H1 (cell line): ENCODE data around the gene RFT1. TPM values are rescaled to one million over a fixed set of nuclear protein-coding genes. Genes with fewer than 3 reads are reported as not detected.
A peak's percentile ranks its signal among the peaks of the same experiment; 100 is the strongest.

ENCODE experiments used
- CTCF ChIA-PET: fragments of 300-600 bp; sonication (Branson Sonifier 250); formaldehyde crosslinking; loops from one replicate; lab custom pipeline; 2021; ENCODE audit not compliant: partially characterized antibody; lab: Charles Lee
- POLR2A ChIA-PET: fragments of 300-600 bp; sonication (Branson Sonifier 250); formaldehyde crosslinking; loops from one replicate; lab custom pipeline; 2021; ENCODE audit warnings: inconsistent platforms; ENCODE audit not compliant: partially characterized antibody; lab: Charles Lee
- DNase-seq, 2 experiments: peaks; one replicate each; pipeline versions ENCODE4 v3.0.0 to v3.0.0-alpha.2; 2010 to 2022; ENCODE audit warnings: low spot score in 2 of 2, low read depth in 1 of 2, mixed read lengths in 1 of 2
- FAIRE-seq: peaks from 2 replicates; lab custom pipeline; 2011; peaks lifted over from hg19 to GRCh38; lab: Jason Lieb, UNC
- H2AFZ ChIP-seq: 2 replicates; pipeline ENCODE4 v1.8.1; 2012; ENCODE audit warnings: low read length, inconsistent platforms
- H2AK5ac ChIP-seq: 2 replicates; pipeline ENCODE4 v1.6.1; 2013; ENCODE audit warnings: low read depth, low read length
- H2BK120ac ChIP-seq: replicated peaks from 2 replicates; pipeline ENCODE3; 2013; ENCODE audit warnings: low read depth, low read length, inconsistent platforms
- H2BK12ac ChIP-seq: 2 replicates; pipeline ENCODE4 v1.6.1; 2013; ENCODE audit warnings: low read depth, low read length
- H2BK15ac ChIP-seq: 2 replicates; pipeline ENCODE4 v1.6.1; 2013; ENCODE audit warnings: low read length
- H2BK20ac ChIP-seq: 2 replicates; pipeline ENCODE4 v1.6.1; 2013; ENCODE audit warnings: low read length
- H2BK5ac ChIP-seq: 2 replicates; pipeline ENCODE4 v1.6.1; 2013; ENCODE audit warnings: low read depth, low read length
- H3K14ac ChIP-seq: 2 replicates; pipeline ENCODE4 v1.6.1; 2013; ENCODE audit warnings: inconsistent platforms; ENCODE audit not compliant: insufficient read length
- H3K18ac ChIP-seq: 2 replicates; pipeline ENCODE4 v1.6.1; 2013; ENCODE audit warnings: low read length; ENCODE audit errors: extremely low read depth
- H3K23ac ChIP-seq: 2 replicates; pipeline ENCODE4 v1.6.1; 2013; ENCODE audit warnings: inconsistent platforms; ENCODE audit not compliant: insufficient read length
- H3K23me2 ChIP-seq: 2 replicates; pipeline ENCODE4 v1.6.1; 2013; ENCODE audit warnings: low read depth, low read length
- H3K27ac ChIP-seq: 2 replicates; pipeline ENCODE4 v1.6.1; 2011; ENCODE audit warnings: low read depth, low read length, inconsistent platforms
- H3K27me3 ChIP-seq, 4 experiments: replicated peaks in 1 of 4; 1 replicate in 1 of 4; 2 replicates in 3 of 4; pipeline versions ENCODE4 v1.6.1 to v1.8.1; 2011 to 2013; ENCODE audit warnings: low read length in 3 of 4, mild to moderate bottlenecking in 3 of 4, inconsistent platforms in 2 of 4, mixed read lengths in 2 of 4, moderate library complexity in 1 of 4; ENCODE audit not compliant: control insufficient read depth in 3 of 4, insufficient read depth in 3 of 4; ENCODE audit errors: extremely low read depth in 1 of 4
- H3K36me3 ChIP-seq, 4 experiments: 2 replicates each; pipeline versions ENCODE4 v1.6.1 to v1.8.1; 2011 to 2013; ENCODE audit warnings: mild to moderate bottlenecking in 4 of 4, low read length in 3 of 4, moderate library complexity in 2 of 4, control low read depth in 1 of 4, inconsistent platforms in 1 of 4; ENCODE audit not compliant: insufficient read depth in 4 of 4, control insufficient read depth in 2 of 4
- H3K4ac ChIP-seq: replicated peaks from 2 replicates; pipeline ENCODE3; 2013; ENCODE audit warnings: low read length, low read depth, mixed read lengths, inconsistent platforms; ENCODE audit not compliant: insufficient read length
- H3K4me1 ChIP-seq, 4 experiments: replicated peaks in 1 of 4; 1 replicate in 1 of 4; 2 replicates in 3 of 4; pipeline versions ENCODE4 v1.6.1 to v1.8.1; 2011 to 2013; ENCODE audit warnings: low read length in 3 of 4, inconsistent platforms in 2 of 4, mixed read lengths in 1 of 4; ENCODE audit not compliant: insufficient read depth in 4 of 4, control insufficient read depth in 3 of 4
- H3K4me2 ChIP-seq, 2 experiments: 2 replicates each; pipeline versions ENCODE4 v1.6.1 to v1.8.1; 2011 to 2013; ENCODE audit warnings: low read depth in 2 of 2, low read length in 2 of 2, control low read depth in 1 of 2, inconsistent platforms in 1 of 2, mild to moderate bottlenecking in 1 of 2; ENCODE audit not compliant: insufficient read depth in 1 of 2
- H3K4me3 ChIP-seq, 4 experiments: fragments of 200-600, 300-600 bp in 1 of 4; sonication (generic), shearing (Covaris generic), sonication (Bioruptor Twin) in 1 of 4; 2 replicates each; pipeline versions ENCODE4 v1.5.1 to v1.8.1; 2011 to 2016; ENCODE audit warnings: low read length in 4 of 4, low read depth in 3 of 4, control low read depth in 2 of 4, inconsistent platforms in 2 of 4, mild to moderate bottlenecking in 2 of 4, mixed read lengths in 1 of 4, moderate library complexity in 1 of 4; ENCODE audit not compliant: insufficient read depth in 2 of 4; ENCODE audit errors: extremely low read depth in 1 of 4
- H3K56ac ChIP-seq: replicated peaks from 2 replicates; pipeline ENCODE3; 2013; ENCODE audit warnings: low read depth, mild to moderate bottlenecking, mixed read lengths, low read length, inconsistent platforms; ENCODE audit not compliant: insufficient read length
- H3K79me1 ChIP-seq: 2 replicates; pipeline ENCODE4 v1.6.1; 2013; ENCODE audit warnings: low read depth, low read length, control low read depth
- H3K79me2 ChIP-seq, 2 experiments: 2 replicates each; pipeline versions ENCODE4 v1.6.1 to v1.8.1; 2012 to 2013; ENCODE audit warnings: low read length in 2 of 2, mild to moderate bottlenecking in 2 of 2, inconsistent platforms in 1 of 2; ENCODE audit not compliant: insufficient read depth in 2 of 2, control insufficient read depth in 1 of 2
- H3K9ac ChIP-seq, 4 experiments: replicated peaks in 1 of 4; 1 replicate in 1 of 4; 2 replicates in 3 of 4; pipeline versions ENCODE4 v1.6.1 to v1.8.1; 2011 to 2013; ENCODE audit warnings: low read depth in 3 of 4, low read length in 3 of 4, control low read depth in 2 of 4, mild to moderate bottlenecking in 2 of 4, moderate library complexity in 2 of 4, inconsistent platforms in 1 of 4; ENCODE audit errors: extremely low read depth in 1 of 4
- H3K9me3 ChIP-seq, 2 experiments: 2 replicates each; pipeline versions ENCODE4 v1.6.1 to v1.8.1; 2012 to 2013; ENCODE audit warnings: mild to moderate bottlenecking in 2 of 2, moderate library complexity in 2 of 2, control low read depth in 1 of 2, inconsistent platforms in 1 of 2, low read depth in 1 of 2, low read length in 1 of 2, mixed read lengths in 1 of 2; ENCODE audit not compliant: insufficient read depth in 2 of 2
- H4K20me1 ChIP-seq, 2 experiments: replicated peaks in 1 of 2; 2 replicates each; pipeline versions ENCODE3 to v1.8.1; 2011 to 2013; ENCODE audit warnings: inconsistent platforms in 2 of 2, low read length in 2 of 2, mild to moderate bottlenecking in 1 of 2; ENCODE audit not compliant: insufficient read depth in 2 of 2, control insufficient read depth in 1 of 2
- H4K5ac ChIP-seq: 2 replicates; pipeline ENCODE4 v1.6.1; 2013; ENCODE audit warnings: low read length, low read depth, mixed read lengths, inconsistent platforms; ENCODE audit not compliant: insufficient read length
- H4K8ac ChIP-seq: 2 replicates; pipeline ENCODE4 v1.8.0; 2013; ENCODE audit warnings: mild to moderate bottlenecking, moderate library complexity, low read length, inconsistent platforms; ENCODE audit not compliant: insufficient read depth; ENCODE audit errors: extremely low read depth
- H4K91ac ChIP-seq: replicated peaks from 2 replicates; pipeline ENCODE3; 2013; ENCODE audit warnings: low read length, mixed read lengths, inconsistent platforms; ENCODE audit not compliant: insufficient read length
- ASH2L ChIP-seq: fragments of 200-600, 300-600 bp; sonication (generic); IDR thresholded peaks from one replicate; pipeline ENCODE4 v1.7.1; 2017; ENCODE audit warnings: low read length
- CHD1 ChIP-seq: IDR thresholded peaks from 2 replicates; pipeline ENCODE4 v1.6.1; 2012; ENCODE audit warnings: low read depth, low read length, improper control_type of control experiment
- GABPA ChIP-seq: IDR thresholded peaks from 2 replicates; pipeline ENCODE4 v1.6.1; 2011; ENCODE audit warnings: mild to moderate bottlenecking, low read length, moderate library complexity, borderline replicate concordance; ENCODE audit not compliant: insufficient read depth
- KDM1A ChIP-seq: fragments of 200-600, 300-600 bp; sonication (generic); IDR thresholded peaks from 2 replicates; pipeline ENCODE4 v1.7.1; 2016; ENCODE audit warnings: mild to moderate bottlenecking, low read length, borderline replicate concordance
- PHF8 ChIP-seq: fragments of 200-600 bp; sonication (generic); conservative IDR thresholded peaks from 2 replicates; pipeline ENCODE4 v1.7.1; 2012; ENCODE audit warnings: low read depth, mild to moderate bottlenecking, inconsistent platforms, low read length, moderate library complexity
- POLR2A ChIP-seq, 2 experiments: IDR thresholded peaks; 1 replicate in 1 of 2; 2 replicates in 1 of 2; pipeline ENCODE4 v1.6.1; 2011; ENCODE audit warnings: low read depth in 2 of 2, low read length in 2 of 2, mild to moderate bottlenecking in 2 of 2; ENCODE audit errors: control extremely low read depth in 1 of 2
- SAP30 ChIP-seq: fragments of 300-600 bp; sonication (generic); IDR thresholded peaks from 2 replicates; pipeline ENCODE4 v1.7.1; 2012; ENCODE audit warnings: low read length, moderate library complexity, mild to moderate bottlenecking, inconsistent platforms; ENCODE audit not compliant: insufficient read depth, insufficient replicate concordance
- SP4 ChIP-seq: IDR thresholded peaks from 2 replicates; pipeline ENCODE4 v1.6.1; 2012; ENCODE audit warnings: low read length, inconsistent platforms
- SRF ChIP-seq: IDR thresholded peaks from 2 replicates; pipeline ENCODE4 v1.6.1; 2011; ENCODE audit warnings: mild to moderate bottlenecking, low read depth, low read length, moderate library complexity
- SUZ12 ChIP-seq: fragments of 200-600 bp; sonication (generic); IDR thresholded peaks from 2 replicates; pipeline ENCODE4 v1.6.1; 2012; ENCODE audit warnings: mild to moderate bottlenecking, inconsistent platforms, low read length, moderate library complexity, mixed read lengths
- WGBS, 2 experiments: shearing (Covaris generic) in 1 of 2; methylation state at CpG; one replicate each; pipeline versions ENCODE4 v1.1.6 to v1.1.7; 2013 to 2015; ENCODE audit warnings: low lambda C conversion rate in 2 of 2, mixed read lengths in 2 of 2, inconsistent platforms in 1 of 2, low coverage in 1 of 2, missing lambda C conversion rate in 1 of 2; ENCODE audit not compliant: insufficient replicate concordance in 2 of 2, insufficient coverage in 1 of 2, insufficient read length in 1 of 2; ENCODE audit errors: extremely low coverage in 1 of 2, missing lambda C conversion rate in 1 of 2; 5-methylcytosine and 5-hydroxymethylcytosine counted together
- polyA plus RNA-seq, 7 experiments: library from polyadenylated mRNA; depleted of rRNA in 3 of 7; stranded (reverse) in 5 of 7; unstranded in 2 of 7; fragments of >200 nt in 5 of 7; fragments of 200-250 nt in 2 of 7; gene quantifications; 1 replicate in 5 of 7; 2 replicates in 1 of 7; 4 replicates in 1 of 7; pipeline versions ENCODE4 v1.2.1 to v1.2.3, GENCODE V29; 2011 to 2013; ENCODE audit warnings: missing spikeins in 2 of 7, mixed read lengths in 2 of 7
- total RNA-seq: library from RNA; stranded (reverse); fragmentation: NEBNext Ultra II Directional; extraction: Animal tissue kit (Norgen Biotek cat#: 25700); gene quantifications from 2 replicates; pipeline ENCODE4 v1.2.1, GENCODE V29; 2021
- TF ChIP-seq, protein P1 (sequence below), 3 experiments: IDR thresholded peaks; 1 replicate in 2 of 3; 2 replicates in 1 of 3; pipeline versions ENCODE4 v1.5.1 to v1.6.1; 2011; ENCODE audit warnings: low read length in 3 of 3, mild to moderate bottlenecking in 3 of 3, inconsistent platforms in 2 of 3, low read depth in 1 of 3, moderate library complexity in 1 of 3; ENCODE audit not compliant: insufficient read depth in 1 of 3; ENCODE audit errors: control extremely low read depth in 1 of 3

Gene RFT1
- total and polyA plus RNA-seq, 2 of the 8 experiments (the other 6 are each of a cell fraction or from before 2014, with no cell fraction given), result 27.7 to 42.4 TPM

DNA sequence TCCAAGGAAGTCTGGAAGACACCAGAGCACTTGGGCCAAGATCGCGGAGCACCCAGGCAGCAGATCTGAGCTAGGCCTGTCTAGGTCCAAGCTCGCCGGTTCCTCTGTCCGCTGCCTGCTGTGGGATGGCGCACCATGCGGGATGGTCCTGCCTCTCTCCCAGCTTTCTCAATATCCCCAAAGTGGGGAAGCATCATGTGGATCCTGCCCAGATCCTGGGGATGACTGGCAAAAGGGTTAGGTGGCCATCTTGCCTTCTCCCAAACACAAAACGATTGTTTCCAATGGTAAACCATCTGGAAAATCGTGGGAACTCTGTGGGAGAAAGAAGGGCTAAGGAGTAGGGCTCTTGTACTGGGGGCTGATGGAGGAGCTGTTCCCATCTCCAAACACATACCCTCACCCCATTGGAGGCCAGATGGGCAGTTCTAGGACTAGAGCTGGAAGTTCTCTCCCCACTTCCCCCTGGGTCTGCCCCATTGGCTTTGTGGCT lies 39.6 kb upstream of the RFT1 start:
- H3K4ac ChIP-seq, result no peak overlapping the region
- peak overlapping the region; percentile 70; the same call in 1 of the 2 replicates for H2AK5ac ChIP-seq
- H3K18ac ChIP-seq, result peak overlapping the region; percentile 87; the same call in 1 of the 2 replicates
- no peak overlapping the region for H3K56ac ChIP-seq
- no peak overlapping the region for H3K9ac ChIP-seq
- H2BK120ac ChIP-seq, result no peak overlapping the region
- CTCF ChIA-PET, result interaction anchor here (0.7 to 5.9 kb wide), 14 partner anchors 10 to 376 kb away, joined by 3 to 50 read pairs (median 4); partner anchors contain the start of gene RFT1
- no peak overlapping the region for H3K23ac ChIP-seq
- H3K36me3 ChIP-seq, result no peaks in the 10 kb centered on the region
- H3K27ac ChIP-seq, result no peak overlapping the region
- no peak overlapping the region for H3K4me3 ChIP-seq
- H4K8ac ChIP-seq, result peak overlapping the region; percentile 60; the same call in 1 of the 2 replicates
- H4K91ac ChIP-seq, result no peak overlapping the region
- FAIRE-seq (no peak), DNase-seq (no peak)
- H3K14ac ChIP-seq, result no peak overlapping the region
- H3K4me2 ChIP-seq, result no peak overlapping the region
- no peaks in the 10 kb centered on the region for H3K9me3 ChIP-seq
- H4K20me1 ChIP-seq, result peaks cover 4 to 15% of the 10 kb centered on the region in 2 experiments
- H3K79me1 ChIP-seq, result peaks cover 11% of the 10 kb centered on the region
- no peaks in the 10 kb centered on the region; the same call in 1 of the 2 replicates for H3K23me2 ChIP-seq
- H3K4me1 ChIP-seq, result peaks cover 3 to 50% (median 34%) of the 10 kb centered on the region in 4 experiments
- H2BK15ac ChIP-seq, result no peak overlapping the region
- 91% methylated on average over 9 of the region's 9 CpGs; no CpG with 5 or more reads in 1 of the 2 experiments for WGBS, 2 experiments
- no peaks in the 10 kb centered on the region for H3K27me3 ChIP-seq
- H2BK20ac ChIP-seq, result peak overlapping the region; percentile 72; the same call in 1 of the 2 replicates
- H2AFZ ChIP-seq, result no peak overlapping the region
- no peak overlapping the region for H4K5ac ChIP-seq
- 0 out of 2 replicates have a peak overlapping the region, but pooled peaks have one; percentile 72 for H2BK12ac ChIP-seq
- H2BK5ac ChIP-seq, result no peak overlapping the region
- no peaks in the 10 kb centered on the region; a peak in 1 of 4 replicates for H3K79me2 ChIP-seq
- POLR2A ChIA-PET, result interaction anchor here (0.7 to 7.9 kb wide), 11 partner anchors 9 to 49 kb away, joined by 3 to 56 read pairs (median 3); partner anchors contain the start of gene PRKCD
- TF ChIP-seq SAP30, result no peak
- no peak for TF ChIP-seq PHF8
- TF ChIP-seq SRF, result no peak
- no peak for TF ChIP-seq GABPA
- TF ChIP-seq POLR2A (IDR thresholded peaks at IDR 0.05; ENCODE audit: control extremely low read depth in 1 of 2, low read depth in 2 of 2, low read length in 2 of 2), result no peak
- TF ChIP-seq KDM1A, result no peak
- TF ChIP-seq, protein P1, sequence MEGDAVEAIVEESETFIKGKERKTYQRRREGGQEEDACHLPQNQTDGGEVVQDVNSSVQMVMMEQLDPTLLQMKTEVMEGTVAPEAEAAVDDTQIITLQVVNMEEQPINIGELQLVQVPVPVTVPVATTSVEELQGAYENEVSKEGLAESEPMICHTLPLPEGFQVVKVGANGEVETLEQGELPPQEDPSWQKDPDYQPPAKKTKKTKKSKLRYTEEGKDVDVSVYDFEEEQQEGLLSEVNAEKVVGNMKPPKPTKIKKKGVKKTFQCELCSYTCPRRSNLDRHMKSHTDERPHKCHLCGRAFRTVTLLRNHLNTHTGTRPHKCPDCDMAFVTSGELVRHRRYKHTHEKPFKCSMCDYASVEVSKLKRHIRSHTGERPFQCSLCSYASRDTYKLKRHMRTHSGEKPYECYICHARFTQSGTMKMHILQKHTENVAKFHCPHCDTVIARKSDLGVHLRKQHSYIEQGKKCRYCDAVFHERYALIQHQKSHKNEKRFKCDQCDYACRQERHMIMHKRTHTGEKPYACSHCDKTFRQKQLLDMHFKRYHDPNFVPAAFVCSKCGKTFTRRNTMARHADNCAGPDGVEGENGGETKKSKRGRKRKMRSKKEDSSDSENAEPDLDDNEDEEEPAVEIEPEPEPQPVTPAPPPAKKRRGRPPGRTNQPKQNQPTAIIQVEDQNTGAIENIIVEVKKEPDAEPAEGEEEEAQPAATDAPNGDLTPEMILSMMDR (IDR thresholded peaks at IDR 0.05; ENCODE audit: control extremely low read depth in 1 of 3, insufficient read depth in 1 of 3, low read depth in 1 of 3, low read length in 3 of 3), result no peak
- no peak for TF ChIP-seq SP4
- TF ChIP-seq CHD1, result no peak
- TF ChIP-seq ASH2L, result no peak
- TF ChIP-seq SUZ12, result no peak
